ENCODE measurements around the gene GABRB1. TPM values are rescaled to one million over a fixed set of nuclear protein-coding genes. Genes with fewer than 3 reads are reported as not detected.

GABRB1 gene
- total and polyA plus RNA-seq, 2 donors (not counting 3 experiments of a cell fraction or from before 2014, with no cell fraction given), result not detected

DNA sequence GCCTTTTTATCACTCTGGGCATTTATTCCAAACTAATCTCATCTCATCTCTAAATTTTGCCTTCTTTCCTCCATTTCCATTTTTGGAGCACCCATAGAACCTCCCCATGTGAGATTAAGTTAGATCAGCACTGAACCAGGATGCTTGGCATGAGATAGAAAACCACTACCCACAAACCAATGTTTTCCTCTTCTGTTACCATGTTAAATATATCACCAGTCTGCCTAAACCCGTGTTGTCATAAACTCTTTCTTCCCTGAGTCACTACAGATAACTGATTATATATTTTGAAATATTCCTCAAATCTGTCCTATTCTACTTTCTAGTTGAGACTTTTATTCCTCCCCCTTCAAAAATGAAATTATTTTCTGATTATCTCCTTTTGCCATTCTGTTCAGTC is 37.6 kb downstream of the GABRB1 start:
- Histone ChIP-seq H3K79me2 (ENCODE audit: control insufficient read depth, insufficient read depth, low read length) (no peaks in the 10 kb centered on the region), H3K4me3 (replicated peaks in 1 of 3; ENCODE audit: insufficient read depth in 1 of 3, low read depth in 1 of 3, low read length in 3 of 3) (no peak overlapping the region), H4K20me1 (replicated peaks; ENCODE audit: control insufficient read depth, extremely low read depth, insufficient read depth, low read length) (no peaks in the 10 kb centered on the region), H3K27me3 (ENCODE audit: control insufficient read depth in 2 of 2, insufficient read depth in 2 of 2, low read length in 2 of 2) (peaks cover 0 to 2% of the 10 kb centered on the region in 2 experiments), H2AFZ (ENCODE audit: low read depth, low read length) (no peak overlapping the region), H3K9ac (replicated peaks; ENCODE audit: extremely low read depth, insufficient read depth, low read length) (no peak overlapping the region), H3K4me1 (ENCODE audit: control insufficient read depth, extremely low read depth, insufficient read depth, low read length) (peaks cover 18% of the 10 kb centered on the region), H3K36me3 (ENCODE audit: control insufficient read depth in 2 of 2, extremely low read depth in 1 of 2, insufficient read depth in 2 of 2, low read length in 2 of 2) (no peaks in the 10 kb centered on the region), H3K4me2 (ENCODE audit: insufficient read depth, low read length) (no peak overlapping the region), H3K9me3 (replicated peaks; ENCODE audit: control insufficient read depth, insufficient read depth, low read length) (no peaks in the 10 kb centered on the region), H3K27ac (ENCODE audit: insufficient read depth, low read depth, low read length) (no peak overlapping the region), H3K9me1 (replicated peaks; ENCODE audit: control insufficient read depth, extremely low read depth, insufficient read depth, low read length) (no peaks in the 10 kb centered on the region)
- ChIA-PET POLR2A (no interaction called here), CTCF (interaction anchor here (1.8 kb wide), 1 partner anchor 54 kb away, joined by 4 read pairs; no protein-coding TSS in a partner anchor)
- intact Hi-C loops (cut with micrococcal nuclease) (no loop called here), dilution Hi-C loops (cut with MboI; ENCODE audit: extremely low pct_ligation_motif_present, low sequenced_read_pairs) (no loop called here)
- FAIRE-seq, result no peak
- TF ChIP-seq POLR2A (IDR thresholded peaks at IDR 0.05; ENCODE audit: low read depth, low read length) (no peak), FOS (IDR thresholded peaks at IDR 0.05; ENCODE audit: borderline replicate concordance, insufficient read depth, low read length) (no peak), POLR2AphosphoS5 (IDR thresholded peaks at IDR 0.05; ENCODE audit: insufficient read depth, low read depth, low read length) (no peak), EZH2 (IDR thresholded peaks at IDR 0.05; ENCODE audit: borderline replicate concordance, low read depth, low read length, severe bottlenecking) (no peak), JUN (IDR thresholded peaks at IDR 0.05; ENCODE audit: borderline replicate concordance, insufficient read depth, insufficient read length, low read depth) (no peak), MYC (IDR thresholded peaks at IDR 0.05; ENCODE audit: low read depth, low read length) (no peak), GATA2 (IDR thresholded peaks at IDR 0.05; ENCODE audit: insufficient read depth, insufficient read length, low read depth, low read length) (no peak)
- TF ChIP-seq, protein P1, sequence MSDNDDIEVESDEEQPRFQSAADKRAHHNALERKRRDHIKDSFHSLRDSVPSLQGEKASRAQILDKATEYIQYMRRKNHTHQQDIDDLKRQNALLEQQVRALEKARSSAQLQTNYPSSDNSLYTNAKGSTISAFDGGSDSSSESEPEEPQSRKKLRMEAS (IDR thresholded peaks at IDR 0.05; ENCODE audit: insufficient read depth, insufficient read length), result no peak
- TF ChIP-seq, protein P2, sequence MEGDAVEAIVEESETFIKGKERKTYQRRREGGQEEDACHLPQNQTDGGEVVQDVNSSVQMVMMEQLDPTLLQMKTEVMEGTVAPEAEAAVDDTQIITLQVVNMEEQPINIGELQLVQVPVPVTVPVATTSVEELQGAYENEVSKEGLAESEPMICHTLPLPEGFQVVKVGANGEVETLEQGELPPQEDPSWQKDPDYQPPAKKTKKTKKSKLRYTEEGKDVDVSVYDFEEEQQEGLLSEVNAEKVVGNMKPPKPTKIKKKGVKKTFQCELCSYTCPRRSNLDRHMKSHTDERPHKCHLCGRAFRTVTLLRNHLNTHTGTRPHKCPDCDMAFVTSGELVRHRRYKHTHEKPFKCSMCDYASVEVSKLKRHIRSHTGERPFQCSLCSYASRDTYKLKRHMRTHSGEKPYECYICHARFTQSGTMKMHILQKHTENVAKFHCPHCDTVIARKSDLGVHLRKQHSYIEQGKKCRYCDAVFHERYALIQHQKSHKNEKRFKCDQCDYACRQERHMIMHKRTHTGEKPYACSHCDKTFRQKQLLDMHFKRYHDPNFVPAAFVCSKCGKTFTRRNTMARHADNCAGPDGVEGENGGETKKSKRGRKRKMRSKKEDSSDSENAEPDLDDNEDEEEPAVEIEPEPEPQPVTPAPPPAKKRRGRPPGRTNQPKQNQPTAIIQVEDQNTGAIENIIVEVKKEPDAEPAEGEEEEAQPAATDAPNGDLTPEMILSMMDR (IDR thresholded peaks at IDR 0.05; ENCODE audit: extremely low read depth in 1 of 2, insufficient read depth in 1 of 2, low read depth in 1 of 2, low read length in 2 of 2), result no peak
- DNase-seq (ENCODE audit: low read depth, low spot score), result no peak
- BruUV-seq (replicated peaks), result no TSS peak

Measured in endothelial cell of umbilical vein (primary cell).